ENCODE results near the gene CALCOCO1.

The CALCOCO1 gene

GRCh38 chr12:53659571-53659981 lies 67.7 kb downstream of the CALCOCO1 start:
- no peak for DNase-seq

- DNase-seq: peak; percentile 75
Observed at GRCh38 chr12:53659011-53659551, 68.2 kb downstream of the CALCOCO1 start.

Data from fibroblast of skin of scalp (primary cell).